ENCODE measurements around the gene TPRG1.

DNA sequence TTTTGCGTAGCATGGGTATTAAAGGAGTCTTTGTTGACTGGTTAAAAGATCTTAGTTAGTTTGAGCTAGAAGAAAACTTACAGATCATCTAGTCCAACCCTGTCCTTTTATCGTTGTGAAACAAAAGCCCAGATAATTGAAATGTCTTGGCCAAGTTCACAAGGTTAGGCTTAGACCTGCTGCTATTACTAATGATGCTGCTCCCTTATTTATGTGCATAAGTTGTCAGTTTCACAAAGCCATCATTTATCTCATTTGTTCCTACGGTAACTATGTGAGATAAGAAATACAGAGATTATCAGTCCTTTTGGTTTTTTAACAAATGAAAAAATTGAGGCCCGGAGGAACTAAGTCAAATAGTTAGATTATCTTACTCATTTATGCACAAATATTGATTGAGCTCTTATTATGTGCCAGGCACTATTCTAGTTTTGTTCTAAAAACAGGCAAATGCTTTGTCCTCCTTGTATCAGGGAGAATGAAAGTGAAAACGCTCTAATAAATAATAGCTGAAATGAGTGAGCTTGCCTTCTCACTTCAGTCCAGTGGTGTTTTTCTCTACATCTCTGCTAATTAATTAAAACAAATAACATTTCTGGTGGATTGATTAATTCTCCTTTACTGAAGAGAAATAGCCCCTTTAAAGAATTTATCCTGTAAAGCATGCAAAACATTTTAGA is 49.1 kb upstream of the TPRG1 start:
- TF ChIP-seq, protein P1, sequence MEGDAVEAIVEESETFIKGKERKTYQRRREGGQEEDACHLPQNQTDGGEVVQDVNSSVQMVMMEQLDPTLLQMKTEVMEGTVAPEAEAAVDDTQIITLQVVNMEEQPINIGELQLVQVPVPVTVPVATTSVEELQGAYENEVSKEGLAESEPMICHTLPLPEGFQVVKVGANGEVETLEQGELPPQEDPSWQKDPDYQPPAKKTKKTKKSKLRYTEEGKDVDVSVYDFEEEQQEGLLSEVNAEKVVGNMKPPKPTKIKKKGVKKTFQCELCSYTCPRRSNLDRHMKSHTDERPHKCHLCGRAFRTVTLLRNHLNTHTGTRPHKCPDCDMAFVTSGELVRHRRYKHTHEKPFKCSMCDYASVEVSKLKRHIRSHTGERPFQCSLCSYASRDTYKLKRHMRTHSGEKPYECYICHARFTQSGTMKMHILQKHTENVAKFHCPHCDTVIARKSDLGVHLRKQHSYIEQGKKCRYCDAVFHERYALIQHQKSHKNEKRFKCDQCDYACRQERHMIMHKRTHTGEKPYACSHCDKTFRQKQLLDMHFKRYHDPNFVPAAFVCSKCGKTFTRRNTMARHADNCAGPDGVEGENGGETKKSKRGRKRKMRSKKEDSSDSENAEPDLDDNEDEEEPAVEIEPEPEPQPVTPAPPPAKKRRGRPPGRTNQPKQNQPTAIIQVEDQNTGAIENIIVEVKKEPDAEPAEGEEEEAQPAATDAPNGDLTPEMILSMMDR (IDR thresholded peaks at IDR 0.05; ENCODE audit: low read depth, low read length, poor library complexity, severe bottlenecking): no peak
- no peak for TF ChIP-seq EZH2phosphoT487 (IDR thresholded peaks at IDR 0.05; ENCODE audit: borderline replicate concordance, low read length)

Measured in DOHH2 (cell line).